Measurements from ENCODE around the gene DPP10.
"Not testable (repeated sequence)": the region's sequence is repeated elsewhere in the genome, so short reads cannot be mapped to it uniquely, and the experiment has no call there.

The DPP10 gene

DNA sequence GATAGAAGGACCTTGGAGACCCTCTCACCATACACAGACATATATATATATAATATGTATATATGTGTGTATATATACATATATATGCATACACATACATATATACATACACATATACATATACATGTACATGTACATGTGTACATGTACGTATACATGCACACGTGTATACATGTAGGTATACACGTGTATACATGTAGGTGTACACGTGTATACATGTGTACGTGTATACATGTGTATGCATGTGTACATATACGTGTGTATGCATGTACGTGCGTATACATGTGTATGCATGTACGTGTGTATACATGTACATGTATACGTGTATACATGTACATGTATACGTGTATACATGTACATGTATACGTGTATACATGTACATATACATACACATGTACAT, 54.5 kb downstream of the DPP10 start:
- Histone ChIP-seq H3K9me3 (ENCODE audit: control insufficient read depth in 5 of 5, low read length in 5 of 5) (no peaks in the 10 kb centered on the region), H3K36me3 (ENCODE audit: control insufficient read depth in 5 of 5, insufficient read depth in 5 of 5, low read length in 5 of 5) (no peaks in the 10 kb centered on the region), H3K27ac (ENCODE audit: low read depth, low read length) (no peak overlapping the region), H3K4me1 (ENCODE audit: control insufficient read depth in 5 of 5, insufficient read depth in 5 of 5, low read length in 5 of 5) (no peaks in the 10 kb centered on the region), H3K9ac (ENCODE audit: low read length in 5 of 5) (no peak overlapping the region), H3K4me3 (ENCODE audit: low read depth in 1 of 5, low read length in 5 of 5) (no peak overlapping the region), H3K27me3 (ENCODE audit: control insufficient read depth in 5 of 5, insufficient read depth in 4 of 5, low read length in 5 of 5) (no peaks in the 10 kb centered on the region)

DNA sequence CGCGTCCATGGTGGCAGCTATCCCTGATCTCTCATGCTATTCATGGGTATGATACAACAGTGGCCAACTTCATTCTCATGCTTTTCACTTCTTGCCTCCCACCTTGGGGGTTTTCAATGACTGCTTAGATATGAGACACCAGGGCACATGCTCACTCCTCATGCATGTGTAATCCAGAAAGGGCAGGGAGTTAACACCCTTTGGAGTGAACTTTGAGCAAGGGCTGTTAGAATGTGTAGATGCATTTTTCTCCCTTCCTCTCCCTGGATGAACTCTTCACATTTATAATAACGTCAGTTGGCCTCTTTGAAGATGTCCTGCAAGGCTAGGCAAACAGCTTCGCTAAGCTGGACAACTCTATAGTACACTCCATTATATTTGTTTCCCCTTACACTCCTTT, 56.7 kb downstream of the DPP10 start:
- no peak overlapping the region for H3K27ac ChIP-seq (ENCODE audit: low read depth, low read length)
- H3K4me1 ChIP-seq (ENCODE audit: control insufficient read depth in 5 of 5, insufficient read depth in 5 of 5, low read length in 5 of 5): no peaks in the 10 kb centered on the region
- no peaks in the 10 kb centered on the region for H3K36me3 ChIP-seq (ENCODE audit: control insufficient read depth in 5 of 5, insufficient read depth in 5 of 5, low read length in 5 of 5)
- no peaks in the 10 kb centered on the region for H3K9me3 ChIP-seq (ENCODE audit: control insufficient read depth in 5 of 5, low read length in 5 of 5)
- no peaks in the 10 kb centered on the region for H3K27me3 ChIP-seq (ENCODE audit: control insufficient read depth in 5 of 5, insufficient read depth in 4 of 5, low read length in 5 of 5)
- H3K9ac ChIP-seq (ENCODE audit: low read length in 5 of 5): no peak overlapping the region
- no peak overlapping the region for H3K4me3 ChIP-seq (ENCODE audit: low read depth in 1 of 5, low read length in 5 of 5)

DNA sequence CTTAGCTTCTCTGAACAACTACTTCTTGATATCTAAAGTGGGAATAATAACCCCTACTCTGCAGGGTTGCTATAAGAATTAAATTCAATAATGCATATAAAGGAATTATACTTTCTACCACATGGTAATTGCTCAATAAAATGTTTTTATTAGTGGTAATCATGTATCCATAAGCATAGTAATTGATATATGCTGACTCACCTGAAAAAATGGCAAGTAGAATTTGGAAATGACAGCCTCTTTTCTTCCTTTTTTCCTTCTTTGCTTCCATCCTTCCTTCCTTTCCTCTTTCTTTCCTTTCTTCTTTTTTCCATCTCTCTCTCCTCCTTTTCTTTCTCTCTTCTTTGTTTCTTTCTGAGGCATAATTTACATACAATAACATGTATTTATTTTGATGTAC, 65.3 kb downstream of the DPP10 start:
- peaks cover 0 to 6% (median 2%) of the 10 kb centered on the region in 5 donors for H3K9me3 ChIP-seq (ENCODE audit: control insufficient read depth in 5 of 5, low read length in 5 of 5)
- no peak overlapping the region for H3K27ac ChIP-seq (ENCODE audit: low read depth, low read length)
- H3K4me3 ChIP-seq (ENCODE audit: low read depth in 1 of 5, low read length in 5 of 5): no peak overlapping the region

DNA sequence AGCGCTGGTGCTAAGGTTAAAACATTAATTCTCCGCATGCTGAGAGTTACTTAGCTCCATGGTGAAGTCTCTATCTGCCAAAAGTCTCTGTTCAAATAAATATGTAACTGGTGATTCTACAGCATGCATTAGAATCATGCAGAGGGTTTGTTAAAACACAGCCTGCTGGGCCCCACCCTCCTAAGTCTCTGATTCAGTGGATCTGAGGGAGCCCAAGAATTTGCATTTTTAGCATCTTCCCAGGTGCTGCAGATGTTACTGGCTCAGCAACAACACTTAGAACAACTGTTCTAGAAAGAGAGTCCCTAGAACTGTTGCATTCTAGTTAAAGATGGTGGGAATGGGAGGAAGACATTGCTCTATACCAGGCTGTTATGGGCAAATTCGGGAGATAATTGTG, 73.4 kb downstream of the DPP10 start:
- H3K36me3 ChIP-seq (ENCODE audit: control insufficient read depth in 5 of 5, insufficient read depth in 5 of 5, low read length in 5 of 5): no peaks in the 10 kb centered on the region
- H3K4me3 ChIP-seq (ENCODE audit: low read depth in 1 of 5, low read length in 5 of 5): no peak overlapping the region
- no peaks in the 10 kb centered on the region for H3K4me1 ChIP-seq (ENCODE audit: control insufficient read depth in 5 of 5, insufficient read depth in 5 of 5, low read length in 5 of 5)
- H3K9me3 ChIP-seq (ENCODE audit: control insufficient read depth in 5 of 5, low read length in 5 of 5): no peaks in the 10 kb centered on the region
- H3K27me3 ChIP-seq (ENCODE audit: control insufficient read depth in 5 of 5, insufficient read depth in 4 of 5, low read length in 5 of 5): no peaks in the 10 kb centered on the region
- H3K27ac ChIP-seq (ENCODE audit: low read depth, low read length): no peak overlapping the region
- no peak overlapping the region for H3K9ac ChIP-seq (ENCODE audit: low read length in 5 of 5)

More for the DNA sequence above, 65.3 kb downstream of the DPP10 start:
- no peak overlapping the region for H3K9ac ChIP-seq (ENCODE audit: low read length in 5 of 5)
- no peaks in the 10 kb centered on the region for H3K4me1 ChIP-seq (ENCODE audit: control insufficient read depth in 5 of 5, insufficient read depth in 5 of 5, low read length in 5 of 5)
- H3K36me3 ChIP-seq (ENCODE audit: control insufficient read depth in 5 of 5, insufficient read depth in 5 of 5, low read length in 5 of 5): no peaks in the 10 kb centered on the region
- H3K27me3 ChIP-seq (ENCODE audit: control insufficient read depth in 5 of 5, insufficient read depth in 4 of 5, low read length in 5 of 5): no peaks in the 10 kb centered on the region

DNA sequence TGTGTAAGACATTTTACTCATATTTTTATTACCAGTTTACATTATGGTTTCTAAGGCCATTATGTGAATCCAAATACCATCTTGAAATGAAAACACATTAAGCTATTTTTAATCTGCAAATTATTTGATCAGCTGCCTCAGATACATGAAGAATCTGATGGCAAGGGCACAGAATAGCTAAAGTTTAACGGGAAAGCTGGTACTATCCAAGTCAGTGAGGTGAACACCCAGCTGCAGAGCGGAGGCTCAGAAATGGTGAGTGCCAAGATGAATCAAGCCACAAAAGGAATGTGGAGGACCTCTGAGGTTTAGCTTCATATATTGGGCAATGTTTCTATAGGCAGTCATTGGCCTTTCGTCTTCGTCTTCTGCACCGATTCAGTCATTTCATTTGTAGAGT, 75.1 kb downstream of the DPP10 start:
- H3K27me3 ChIP-seq (ENCODE audit: control insufficient read depth in 5 of 5, insufficient read depth in 4 of 5, low read length in 5 of 5): no peaks in the 10 kb centered on the region
- H3K4me3 ChIP-seq (ENCODE audit: low read depth in 1 of 5, low read length in 5 of 5): no peak overlapping the region
- no peak overlapping the region for H3K9ac ChIP-seq (ENCODE audit: low read length in 5 of 5)
- no peaks in the 10 kb centered on the region for H3K4me1 ChIP-seq (ENCODE audit: control insufficient read depth in 5 of 5, insufficient read depth in 5 of 5, low read length in 5 of 5)
- H3K36me3 ChIP-seq (ENCODE audit: control insufficient read depth in 5 of 5, insufficient read depth in 5 of 5, low read length in 5 of 5): no peaks in the 10 kb centered on the region
- H3K27ac ChIP-seq (ENCODE audit: low read depth, low read length): no peak overlapping the region
- H3K9me3 ChIP-seq (ENCODE audit: control insufficient read depth in 5 of 5, low read length in 5 of 5): no peaks in the 10 kb centered on the region

DNA sequence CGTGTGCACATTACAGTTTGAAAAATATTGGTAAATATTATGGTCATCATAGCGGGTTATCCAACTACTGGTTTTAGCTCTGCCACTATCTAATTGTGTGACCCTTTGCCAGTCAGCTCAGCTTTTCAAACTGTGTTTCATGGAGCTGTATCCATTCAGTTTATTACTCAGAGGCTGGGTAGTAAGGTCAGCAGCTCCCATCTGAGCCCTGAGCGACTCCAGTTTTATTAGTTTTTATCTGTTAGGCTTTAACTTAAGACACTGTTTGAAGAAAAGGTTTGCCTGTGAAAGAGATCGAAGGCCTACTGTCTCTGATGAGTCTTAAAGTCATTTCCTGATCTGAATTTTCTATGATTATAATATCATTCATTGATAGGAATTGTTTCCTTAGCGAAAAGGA, 76.3 kb downstream of the DPP10 start:
- no peak overlapping the region for H3K9ac ChIP-seq (ENCODE audit: low read length in 5 of 5)
- H3K36me3 ChIP-seq (ENCODE audit: control insufficient read depth in 5 of 5, insufficient read depth in 5 of 5, low read length in 5 of 5): no peaks in the 10 kb centered on the region
- no peaks in the 10 kb centered on the region for H3K9me3 ChIP-seq (ENCODE audit: control insufficient read depth in 5 of 5, low read length in 5 of 5)
- H3K27ac ChIP-seq (ENCODE audit: low read depth, low read length): no peak overlapping the region
- no peaks in the 10 kb centered on the region for H3K4me1 ChIP-seq (ENCODE audit: control insufficient read depth in 5 of 5, insufficient read depth in 5 of 5, low read length in 5 of 5)
- no peaks in the 10 kb centered on the region for H3K27me3 ChIP-seq (ENCODE audit: control insufficient read depth in 5 of 5, insufficient read depth in 4 of 5, low read length in 5 of 5)
- no peak overlapping the region for H3K4me3 ChIP-seq (ENCODE audit: low read depth in 1 of 5, low read length in 5 of 5)

DNA sequence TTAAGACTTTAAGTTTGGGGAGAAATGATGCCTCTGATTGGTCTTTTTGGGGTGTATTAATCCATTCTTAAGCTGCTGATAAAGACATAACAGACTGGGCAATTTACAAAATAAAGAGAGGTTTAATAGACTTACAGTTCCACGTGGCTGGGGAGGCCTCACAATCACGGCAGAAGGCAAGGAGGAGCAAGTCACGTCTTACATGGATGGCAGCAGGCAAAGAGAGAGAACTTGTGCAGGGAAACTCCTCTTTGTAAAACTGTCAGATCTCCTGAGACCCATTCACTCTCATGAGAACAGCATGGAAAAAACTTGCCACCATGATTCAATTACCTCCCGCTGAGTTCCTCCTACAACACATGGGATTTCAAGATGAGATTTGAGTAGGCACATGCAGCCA, 80.2 kb downstream of the DPP10 start:
- H3K27ac ChIP-seq (ENCODE audit: low read depth, low read length); H3K4me1 ChIP-seq (ENCODE audit: control insufficient read depth in 5 of 5, insufficient read depth in 5 of 5, low read length in 5 of 5); H3K9me3 ChIP-seq (ENCODE audit: control insufficient read depth in 5 of 5, low read length in 5 of 5); H3K36me3 ChIP-seq (ENCODE audit: control insufficient read depth in 5 of 5, insufficient read depth in 5 of 5, low read length in 5 of 5); H3K4me3 ChIP-seq (ENCODE audit: low read depth in 1 of 5, low read length in 5 of 5); H3K27me3 ChIP-seq (ENCODE audit: control insufficient read depth in 5 of 5, insufficient read depth in 4 of 5, low read length in 5 of 5); H3K9ac ChIP-seq (ENCODE audit: low read length in 5 of 5): not testable (repeated sequence)

DNA sequence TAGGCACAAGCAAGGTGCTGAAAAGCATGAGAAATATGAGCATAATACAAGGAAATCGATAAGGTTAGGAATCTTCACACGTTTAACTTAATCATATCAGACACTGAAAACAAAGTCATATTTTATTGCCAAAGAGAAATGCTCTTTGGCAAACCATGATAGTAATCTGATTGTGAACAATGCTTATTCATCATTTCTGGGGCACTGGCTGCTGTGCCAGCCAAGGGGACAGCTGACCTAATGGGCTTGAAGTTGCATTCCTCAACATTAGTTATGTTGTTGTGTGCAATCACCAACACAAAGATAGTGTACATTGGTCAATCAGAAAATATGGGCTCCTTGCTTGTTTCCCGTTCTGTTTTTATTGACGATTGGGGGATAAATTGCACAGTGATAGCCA, 83.5 kb downstream of the DPP10 start:
- Histone ChIP-seq H3K27me3 (ENCODE audit: control insufficient read depth in 5 of 5, insufficient read depth in 4 of 5, low read length in 5 of 5) (no peaks in the 10 kb centered on the region), H3K4me3 (ENCODE audit: low read depth in 1 of 5, low read length in 5 of 5) (no peak overlapping the region), H3K4me1 (ENCODE audit: control insufficient read depth in 5 of 5, insufficient read depth in 5 of 5, low read length in 5 of 5) (no peaks in the 10 kb centered on the region), H3K36me3 (ENCODE audit: control insufficient read depth in 5 of 5, insufficient read depth in 5 of 5, low read length in 5 of 5) (no peaks in the 10 kb centered on the region), H3K9ac (ENCODE audit: low read length in 5 of 5) (no peak overlapping the region), H3K27ac (ENCODE audit: low read depth, low read length) (no peak overlapping the region), H3K9me3 (ENCODE audit: control insufficient read depth in 5 of 5, low read length in 5 of 5) (no peaks in the 10 kb centered on the region)

DNA sequence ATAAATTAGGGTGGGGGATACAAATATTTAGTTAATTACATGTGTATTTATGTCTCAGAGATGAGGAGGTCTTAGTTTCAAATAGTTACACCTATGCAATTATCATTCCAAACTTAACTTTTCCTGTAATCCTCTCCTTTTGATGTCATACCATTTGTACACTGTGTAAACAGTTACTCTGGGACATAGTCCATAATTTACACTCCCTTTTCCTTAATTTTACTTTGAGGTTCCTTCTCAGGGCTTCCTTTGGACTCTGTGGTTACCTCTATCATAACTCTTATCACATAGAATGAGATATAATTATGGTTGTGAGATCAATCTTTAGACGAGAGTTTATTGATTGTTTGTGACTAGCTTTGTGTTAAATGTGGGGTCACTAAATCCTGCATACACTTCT, 84.4 kb downstream of the DPP10 start:
- Histone ChIP-seq H3K9me3 (ENCODE audit: control insufficient read depth in 5 of 5, low read length in 5 of 5) (no peaks in the 10 kb centered on the region), H3K36me3 (ENCODE audit: control insufficient read depth in 5 of 5, insufficient read depth in 5 of 5, low read length in 5 of 5) (no peaks in the 10 kb centered on the region), H3K27me3 (ENCODE audit: control insufficient read depth in 5 of 5, insufficient read depth in 4 of 5, low read length in 5 of 5) (no peaks in the 10 kb centered on the region), H3K4me1 (ENCODE audit: control insufficient read depth in 5 of 5, insufficient read depth in 5 of 5, low read length in 5 of 5) (no peaks in the 10 kb centered on the region), H3K9ac (ENCODE audit: low read length in 5 of 5) (no peak overlapping the region), H3K27ac (ENCODE audit: low read depth, low read length) (no peak overlapping the region), H3K4me3 (ENCODE audit: low read depth in 1 of 5, low read length in 5 of 5) (no peak overlapping the region)

DNA sequence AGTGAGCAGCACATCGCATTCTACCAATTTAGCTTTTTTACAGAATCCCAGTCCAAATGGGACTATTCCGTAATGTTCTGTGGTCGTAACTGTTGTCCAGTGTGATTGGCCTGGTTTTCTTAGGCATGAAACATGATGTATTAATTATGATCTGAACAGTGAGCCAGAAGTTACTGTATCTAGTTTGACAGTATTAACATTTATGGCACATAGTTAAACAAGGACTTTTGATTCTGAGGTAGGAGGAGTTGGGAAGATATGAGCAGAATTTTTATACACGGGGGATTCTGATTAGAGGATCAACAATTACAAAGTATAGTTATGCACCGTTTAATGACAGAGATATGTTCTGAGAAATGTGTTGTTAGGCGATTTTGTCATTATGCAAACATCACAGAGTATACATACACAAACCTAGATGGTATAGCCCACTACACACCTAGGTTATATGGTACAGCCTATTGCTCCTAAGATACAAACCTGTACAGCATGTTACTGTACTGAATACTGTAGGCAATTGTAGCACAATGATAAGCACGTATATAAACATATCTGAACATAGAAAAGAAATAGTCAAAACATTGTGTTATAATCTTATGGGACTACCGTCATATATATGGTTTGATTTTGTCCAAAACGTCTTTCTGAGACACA, 85.0 kb downstream of the DPP10 start:
- no peak overlapping the region for H3K27ac ChIP-seq (ENCODE audit: low read depth, low read length)
- H3K36me3 ChIP-seq (ENCODE audit: control insufficient read depth in 5 of 5, insufficient read depth in 5 of 5, low read length in 5 of 5): no peaks in the 10 kb centered on the region
- H3K9me3 ChIP-seq (ENCODE audit: control insufficient read depth in 5 of 5, low read length in 5 of 5): no peaks in the 10 kb centered on the region
- no peaks in the 10 kb centered on the region for H3K4me1 ChIP-seq (ENCODE audit: control insufficient read depth in 5 of 5, insufficient read depth in 5 of 5, low read length in 5 of 5)
- H3K4me3 ChIP-seq (ENCODE audit: low read depth in 1 of 5, low read length in 5 of 5): no peak overlapping the region
- H3K9ac ChIP-seq (ENCODE audit: low read length in 5 of 5): no peak overlapping the region
- no peaks in the 10 kb centered on the region for H3K27me3 ChIP-seq (ENCODE audit: control insufficient read depth in 5 of 5, insufficient read depth in 4 of 5, low read length in 5 of 5)
